Right atrium auricular region (tissue), 2 donors: ENCODE data around the gene ZNF722. TPM values are rescaled to one million over a fixed set of nuclear protein-coding genes. Genes with fewer than 3 reads are reported as not detected.
"Not testable (repeated sequence)": the region's sequence is repeated elsewhere in the genome, so short reads cannot be mapped to it uniquely, and the experiment has no call there.

ENCODE experiments used
- DNase-seq: peaks from one replicate; pipeline ENCODE4 v3.0.0-alpha.2; 2019; ENCODE audit warnings: low spot score
- H3K27ac ChIP-seq, 2 donors: fragments of 200-600 bp; sonication (generic); 1 replicate in 1 of 2; 2 replicates in 1 of 2; pipeline ENCODE4 v1.5.1; 2016 to 2019
- H3K27me3 ChIP-seq, 2 donors: fragments of 200-600 bp; sonication (generic); one replicate each; pipeline versions ENCODE4 v1.5.1 to v1.6.0; 2017 to 2019
- H3K36me3 ChIP-seq: fragments of 200-600 bp; sonication (generic); one replicate; pipeline ENCODE4 v1.5.1; 2016
- H3K4me1 ChIP-seq, 2 donors: fragments of 200-600 bp; sonication (generic); one replicate each; pipeline versions ENCODE4 v1.5.1 to v1.6.0; 2017 to 2019
- H3K4me3 ChIP-seq, 2 donors: fragments of 200-600 bp; sonication (generic); 1 replicate in 1 of 2; 2 replicates in 1 of 2; pipeline ENCODE4 v1.5.1; 2017 to 2019; ENCODE audit warnings: mild to moderate bottlenecking in 1 of 2, moderate library complexity in 1 of 2
- H3K9me3 ChIP-seq, 2 donors: fragments of 200-600 bp; sonication (generic); one replicate each; pipeline ENCODE4 v1.5.1; 2019
- CTCF ChIP-seq, 2 donors: fragments of 200-600 bp; sonication (generic); IDR thresholded peaks; one replicate each; pipeline ENCODE4 v1.5.1; 2019; ENCODE audit warnings: antibody characterized with exemption in 2 of 2
- total RNA-seq, 2 donors: library from RNA; depleted of rRNA; stranded (reverse); fragments of >200 nt; gene quantifications; one replicate each; pipeline ENCODE4 v1.1.0, GENCODE V29; 2016

ZNF722 gene
- not detected for total RNA-seq

- Histone ChIP-seq H3K9me3 (peaks cover 0 to 27% of the 10 kb centered on the region in 2 donors), H3K27me3 (no peaks in the 10 kb centered on the region), H3K4me1 (no peaks in the 10 kb centered on the region), H3K4me3 (no peak within 1 kb of the TSS), H3K27ac (no peak within 1 kb of the TSS), H3K36me3 (no peaks in the 10 kb centered on the region)
- DNase-seq: no peak
- TF ChIP-seq CTCF (IDR thresholded peaks at IDR 0.05): no peak
Observed at GRCh38 chr7:63998549-63998948, at the start of gene ZNF722. ZNF722 (plus strand) TSS chr7:63998849; CDS start chr7:63998962, 113 bp downstream.

GRCh38 chr7:63953181-63953580, 45.5 kb upstream of the ZNF722 start:
- Histone ChIP-seq H3K27me3 (no peaks in the 10 kb centered on the region), H3K4me1 (no peaks in the 10 kb centered on the region), H3K27ac (no peak overlapping the region), H3K36me3 (no peaks in the 10 kb centered on the region), H3K9me3 (peaks cover 0 to 8% of the 10 kb centered on the region in 2 donors), H3K4me3 (no peak overlapping the region)
- no peak for DNase-seq
- no peak for TF ChIP-seq CTCF (IDR thresholded peaks at IDR 0.05)

GRCh38 chr7:63968629-63969028, 30.0 kb upstream of the ZNF722 start:
- no peak for TF ChIP-seq CTCF (IDR thresholded peaks at IDR 0.05)
- no peaks in the 10 kb centered on the region for H3K4me1 ChIP-seq

GRCh38 chr7:64015496-64015895, 16.8 kb downstream of the ZNF722 start:
- not testable (repeated sequence) for H3K36me3 ChIP-seq, DNase-seq, H3K4me1 ChIP-seq, H3K4me3 ChIP-seq, H3K27me3 ChIP-seq, H3K27ac ChIP-seq
- peaks cover 12 to 67% of the 10 kb centered on the region in 2 donors for H3K9me3 ChIP-seq

More at GRCh38 chr7:63968629-63969028, 30.0 kb upstream of the ZNF722 start:
- H3K36me3 ChIP-seq: no peaks in the 10 kb centered on the region
- no peak overlapping the region for H3K27ac ChIP-seq
- peaks cover 0 to 8% of the 10 kb centered on the region in 2 donors for H3K9me3 ChIP-seq
- no peak for DNase-seq
- H3K4me3 ChIP-seq: no peak overlapping the region
- no peaks in the 10 kb centered on the region for H3K27me3 ChIP-seq

- no peaks in the 10 kb centered on the region for H3K4me1 ChIP-seq
- no peak overlapping the region for H3K27ac ChIP-seq
- H3K9me3 ChIP-seq: peaks cover 4 to 68% of the 10 kb centered on the region in 2 donors
- DNase-seq: no peak
- no peak for TF ChIP-seq CTCF (IDR thresholded peaks at IDR 0.05)
- H3K36me3 ChIP-seq: no peaks in the 10 kb centered on the region
- H3K4me3 ChIP-seq: no peak overlapping the region
- no peaks in the 10 kb centered on the region for H3K27me3 ChIP-seq
Observed at GRCh38 chr7:64035388-64035787, 36.7 kb downstream of the ZNF722 start.

GRCh38 chr7:64037095-64037494, 38.4 kb downstream of the ZNF722 start:
- no peaks in the 10 kb centered on the region for H3K4me1 ChIP-seq
- no peaks in the 10 kb centered on the region for H3K27me3 ChIP-seq
- no peak for DNase-seq
- no peaks in the 10 kb centered on the region for H3K36me3 ChIP-seq
- peaks cover 4 to 66% of the 10 kb centered on the region in 2 donors for H3K9me3 ChIP-seq
- no peak for TF ChIP-seq CTCF (IDR thresholded peaks at IDR 0.05)
- no peak overlapping the region for H3K4me3 ChIP-seq
- no peak overlapping the region for H3K27ac ChIP-seq
